HepG2 (cell line): ENCODE results near the gene GPC3. TPM values are rescaled to one million over a fixed set of nuclear protein-coding genes. Genes with fewer than 3 reads are reported as not detected.
A peak's percentile ranks its signal among the peaks of the same experiment; 100 is the strongest.

Experiments used
- ATAC-seq: fragments of 200-7000 bp; cut with Tn5 transposase; 3 replicates; pipeline ENCODE4 v1.9.1; 2020; ENCODE audit warnings: mild to moderate bottlenecking, moderate library complexity
- BruUV-seq: library from RNA; stranded (reverse); fragments of 400-500 nt; replicated peaks from 2 replicates; lab custom pipeline; 2021; lab: Mats Ljungman, UMichigan
- CTCF ChIA-PET: fragments of 300-600 bp; formaldehyde crosslinking; extraction: SDS; loops from one replicate; lab custom pipeline; 2021; ENCODE audit warnings: low total read pairs, inconsistent platforms, low intra/inter-chr PET ratio; lab: Yijun Ruan, JAX
- POLR2A ChIA-PET: fragments of 350-600 bp; sonication (Branson Sonifier 250); formaldehyde crosslinking; loops from one replicate; lab custom pipeline; 2020; ENCODE audit warnings: antibody characterized with exemption, inconsistent platforms; lab: Yijun Ruan, JAX
- DNase-seq: peaks from one replicate; pipeline ENCODE4 v3.0.0-alpha.2; 2015; ENCODE audit warnings: low spot score
- FAIRE-seq: peaks from 3 replicates; lab custom pipeline; 2011; peaks lifted over from hg19 to GRCh38; lab: Jason Lieb, UNC
- H2AFZ ChIP-seq: one replicate; pipeline ENCODE4 v1.6.1; 2011; ENCODE audit warnings: low read length, inconsistent platforms
- H3K27ac ChIP-seq: fragments of 300-600 bp; 3 replicates; pipeline ENCODE4 v1.8.0; 2011; ENCODE audit warnings: mixed run types, mild to moderate bottlenecking, mixed read lengths, low read length, inconsistent platforms; ENCODE audit not compliant: insufficient read depth; ENCODE audit errors: extremely low read length
- H3K27me3 ChIP-seq, 2 experiments: fragments of 200-600 bp in 1 of 2; 2 replicates in 1 of 2; 3 replicates in 1 of 2; pipeline versions ENCODE4 v1.6.0 to v1.8.0; 2011; ENCODE audit warnings: low read length in 2 of 2, mild to moderate bottlenecking in 2 of 2, moderate library complexity in 2 of 2, inconsistent platforms in 1 of 2; ENCODE audit not compliant: insufficient read depth in 2 of 2, control insufficient read depth in 1 of 2
- H3K36me3 ChIP-seq, 2 experiments: fragments of 200-600 bp in 1 of 2; replicated peaks in 1 of 2; 2 replicates in 1 of 2; 3 replicates in 1 of 2; pipeline versions ENCODE4 v1.5.1 to v1.8.0; 2011; ENCODE audit warnings: low read length in 2 of 2, inconsistent platforms in 1 of 2; ENCODE audit not compliant: insufficient read depth in 2 of 2, control insufficient read depth in 1 of 2
- H3K4me1 ChIP-seq: 2 replicates; pipeline ENCODE4 v1.5.1; 2012; ENCODE audit warnings: low read length, inconsistent platforms; ENCODE audit not compliant: insufficient read depth
- H3K4me2 ChIP-seq: 2 replicates; pipeline ENCODE4 v1.6.0; 2011; ENCODE audit warnings: low read depth, low read length, inconsistent platforms
- H3K4me3 ChIP-seq, 3 experiments: fragments of 200-600 bp in 1 of 3; sonication (generic), shearing (Covaris generic) in 1 of 3; replicated peaks in 1 of 3; 2 replicates each; pipeline ENCODE4 v1.5.1; 2011 to 2016; ENCODE audit warnings: low read length in 3 of 3, inconsistent platforms in 2 of 3, low read depth in 2 of 3, mild to moderate bottlenecking in 2 of 3, control low read depth in 1 of 3, mixed read lengths in 1 of 3; ENCODE audit not compliant: insufficient read depth in 1 of 3
- H3K79me2 ChIP-seq: one replicate; pipeline ENCODE4 v1.6.1; 2011; ENCODE audit warnings: low read length, inconsistent platforms; ENCODE audit not compliant: insufficient read depth
- H3K9ac ChIP-seq: 2 replicates; pipeline ENCODE4 v1.6.0; 2011; ENCODE audit warnings: mild to moderate bottlenecking, low read depth, low read length, inconsistent platforms; ENCODE audit not compliant: insufficient read depth
- H3K9me3 ChIP-seq: 2 replicates; pipeline ENCODE4 v1.5.1; 2012; ENCODE audit warnings: mild to moderate bottlenecking, low read length
- H4K20me1 ChIP-seq: 2 replicates; pipeline ENCODE4 v1.6.0; 2011; ENCODE audit warnings: inconsistent platforms, mild to moderate bottlenecking, low read length, moderate library complexity; ENCODE audit not compliant: insufficient read depth
- BCL6 ChIP-seq: IDR thresholded peaks from 2 replicates; pipeline ENCODE4 v1.6.1; 2016; ENCODE audit warnings: missing genetic modification reagents, missing compliant biosample characterization
- EEA1 ChIP-seq: sonication (generic); formaldehyde crosslinking; IDR thresholded peaks from 2 replicates; pipeline ENCODE4 v1.5.1; 2020; ENCODE audit warnings: mild to moderate bottlenecking, missing genetic modification reagents, borderline replicate concordance
- ELF3 ChIP-seq: IDR thresholded peaks from 2 replicates; pipeline ENCODE4 v1.6.1; 2016; ENCODE audit warnings: missing genetic modification reagents, missing compliant biosample characterization
- ETV5 ChIP-seq: IDR thresholded peaks from 2 replicates; pipeline ENCODE4 v1.6.1; 2018; ENCODE audit warnings: missing biosample characterization, missing genetic modification reagents, inconsistent platforms, borderline replicate concordance
- FOXO1 ChIP-seq: sonication (generic); formaldehyde crosslinking; IDR thresholded peaks from 2 replicates; pipeline ENCODE4 v1.4.0; 2020; ENCODE audit warnings: missing genetic modification reagents
- GATAD2A ChIP-seq: IDR thresholded peaks from 2 replicates; pipeline ENCODE4 v1.6.1; 2016
- JUND ChIP-seq: sonication (generic); formaldehyde crosslinking; IDR thresholded peaks from 2 replicates; pipeline ENCODE4 v1.8.0; 2022; ENCODE audit warnings: mild to moderate bottlenecking, missing genetic modification reagents
- MED8 ChIP-seq: sonication (generic); formaldehyde crosslinking; IDR thresholded peaks from 2 replicates; pipeline ENCODE4 v1.8.1; 2023; ENCODE audit warnings: mild to moderate bottlenecking, missing genetic modification reagents; ENCODE audit not compliant: insufficient replicate concordance
- NCOA2 ChIP-seq: sonication (generic); formaldehyde crosslinking; IDR thresholded peaks from 2 replicates; pipeline ENCODE4 v1.8.0; 2022; ENCODE audit warnings: inconsistent platforms
- PAF1 ChIP-seq: IDR thresholded peaks from 2 replicates; pipeline ENCODE4 v1.6.1; 2016; ENCODE audit warnings: missing genetic modification reagents, missing compliant biosample characterization
- PAXIP1 ChIP-seq: sonication (generic); formaldehyde crosslinking; conservative IDR thresholded peaks from 2 replicates; pipeline ENCODE4 v1.4.0; 2020; ENCODE audit warnings: mild to moderate bottlenecking, missing genetic modification reagents, moderate library complexity
- POLR2G ChIP-seq: fragments of 200-400 bp; formaldehyde crosslinking; IDR thresholded peaks from 2 replicates; pipeline ENCODE4 v1.6.1; 2018; ENCODE audit warnings: mild to moderate bottlenecking, low read depth, low read length, moderate library complexity
- RBAK ChIP-seq: sonication (generic); formaldehyde crosslinking; IDR thresholded peaks from 2 replicates; pipeline ENCODE4 v1.5.1; 2020; ENCODE audit warnings: mild to moderate bottlenecking, missing genetic modification reagents
- SAP130 ChIP-seq: IDR thresholded peaks from 2 replicates; pipeline ENCODE4 v1.6.1; 2016; ENCODE audit warnings: low read depth
- SKIL ChIP-seq: sonication (generic); formaldehyde crosslinking; IDR thresholded peaks from 2 replicates; pipeline ENCODE4 v1.8.0; 2022; ENCODE audit warnings: missing genetic modification reagents, mild to moderate bottlenecking, moderate library complexity, borderline replicate concordance
- TFE3 ChIP-seq: IDR thresholded peaks from 2 replicates; pipeline ENCODE4 v1.6.1; 2016
- ZKSCAN1 ChIP-seq: fragments of 150-350 bp; IDR thresholded peaks from 2 replicates; pipeline ENCODE4 v1.6.1; 2014; ENCODE audit warnings: low read length
- ZNF619 ChIP-seq: sonication (generic); formaldehyde crosslinking; IDR thresholded peaks from 2 replicates; pipeline ENCODE4 v1.4.0; 2020; ENCODE audit warnings: mild to moderate bottlenecking, missing genetic modification reagents
- ZNF652 ChIP-seq: IDR thresholded peaks from 2 replicates; pipeline ENCODE4 v1.6.1; 2016; ENCODE audit warnings: low read depth, borderline replicate concordance
- ZNF782 ChIP-seq: sonication (generic); formaldehyde crosslinking; IDR thresholded peaks from 2 replicates; pipeline ENCODE4 v1.4.0; 2020; ENCODE audit warnings: missing genetic modification reagents, mild to moderate bottlenecking, borderline replicate concordance
- WGBS: methylation state at CpG from one replicate; pipeline ENCODE4 v1.1.6; 2017; ENCODE audit warnings: low lambda C conversion rate; 5-methylcytosine and 5-hydroxymethylcytosine counted together
- in situ Hi-C: cut with HindIII; loops from 2 replicates; pipeline ENCODE4 v1.10.0; 2017; ENCODE audit warnings: low pct_unique_long_range_greater_than_20kb; ENCODE audit not compliant: extremely low pct_ligation_motif_present
- intact Hi-C: fragments of 100-400 bp; cut with micrococcal nuclease; formaldehyde crosslinking; loops from one replicate; pipeline ENCODE4 v1.10.0; 2022; ENCODE audit not compliant: unreplicated experiment
- polyA plus RNA-seq, 8 experiments: library from polyadenylated mRNA; depleted of rRNA in 3 of 8; stranded (reverse) in 7 of 8; unstranded in 1 of 8; fragments of >200 nt; fragmentation: Illumina TruSeq in 4 of 8; extraction: Trizol in 4 of 8; gene quantifications; 2 replicates each; pipeline versions ENCODE4 v1.2.1 to v1.2.3, GENCODE V29; 2011 to 2016; ENCODE audit warnings: low read depth in 4 of 8, missing spikeins in 1 of 8, mixed read lengths in 1 of 8; ENCODE audit not compliant: insufficient read depth in 1 of 8
- total RNA-seq, 5 experiments: library from RNA; depleted of rRNA; stranded (reverse); fragments of >200 nt; fragmentation: Illumina TruSeq; extraction: Trizol; gene quantifications; 2 replicates each; pipeline ENCODE4 v1.2.3, GENCODE V29; 2016; ENCODE audit warnings: low read depth in 1 of 5

GPC3 gene
- total and polyA plus RNA-seq, 2 of the 13 experiments (the other 11 are each of a cell fraction or from before 2014, with no cell fraction given) = 1,799 to 3,263 TPM

- WGBS = 1% methylated on average over 6 of the region's 6 CpGs
- FAIRE-seq (peak; percentile 92), DNase-seq (peak; percentile 87), ATAC-seq (peak; percentile 16)
- Histone ChIP-seq H3K9me3 (no peaks in the 10 kb centered on the region), H3K4me1 (peaks cover 47% of the 10 kb centered on the region), H3K9ac (peak overlapping the region; percentile 66), H3K79me2 (peaks cover 59% of the 10 kb centered on the region), H3K4me3 (peak overlapping the region; percentile 42 to 54 (median 44)), H3K4me2 (peak overlapping the region; percentile 80), H3K27ac (peak overlapping the region; percentile 94), H4K20me1 (no peaks in the 10 kb centered on the region), H3K36me3 (peaks cover 1 to 17% of the 10 kb centered on the region in 2 experiments; a peak in 4 of 5 replicates), H2AFZ (no peak overlapping the region), H3K27me3 (no peaks in the 10 kb centered on the region; a peak in 1 of 5 replicates)
- intact Hi-C loops (loop anchor here (2.0 kb wide), 1 partner anchor 34 kb away; no protein-coding TSS in a partner anchor), in situ Hi-C loops (no loop called here)
- ChIA-PET POLR2A (interaction anchor here (0.8 to 11.4 kb wide), 5 partner anchors 8 to 39 kb away, joined by 4 to 216 read pairs (median 31); no protein-coding TSS in a partner anchor), CTCF (no interaction called here)
- no TSS peak for BruUV-seq
- TF ChIP-seq FOXO1 (CRISPR knock-in tag) (peak; percentile 63; the same call in 1 of the 2 replicates), SAP130 (CRISPR knock-in tag) (peak; percentile 41), ETV5 (peak; percentile 72; the same call in 1 of the 2 replicates), PAF1 (CRISPR knock-in tag) (no peak), MED8 (peak; percentile 69), PAXIP1 (CRISPR knock-in tag) (peak; percentile 54), SKIL (CRISPR knock-in tag) (peak; percentile 29; the same call in 1 of the 2 replicates), NCOA2 (CRISPR knock-in tag) (peak; percentile 90), JUND (CRISPR knock-in tag) (no peak), ZNF619 (CRISPR knock-in tag) (no peak), EEA1 (no peak), ZNF782 (no peak), ZKSCAN1 (peak; percentile 87), ZNF652 (CRISPR knock-in tag) (peak; percentile 91), BCL6 (peak; percentile 65), ELF3 (CRISPR knock-in tag) (peak; percentile 69; the same call in 1 of the 2 replicates), GATAD2A (CRISPR knock-in tag) (peak; percentile 60), RBAK (no peak), TFE3 (CRISPR knock-in tag) (peak; percentile 84), POLR2G (peak; percentile 61; the same call in 1 of the 2 replicates)
Measured at GRCh38 chrX:133987188-133987587, 1.8 kb upstream of the GPC3 start.
